Fibroblast of skin of scalp (primary cell): ENCODE results near the gene FHDC1.
A peak's percentile ranks its signal among the peaks of the same experiment; 100 is the strongest.

ENCODE experiments used
- DNase-seq: peaks from one replicate; pipeline ENCODE4 v3.0.0-alpha.2; 2013

The FHDC1 gene

DNA sequence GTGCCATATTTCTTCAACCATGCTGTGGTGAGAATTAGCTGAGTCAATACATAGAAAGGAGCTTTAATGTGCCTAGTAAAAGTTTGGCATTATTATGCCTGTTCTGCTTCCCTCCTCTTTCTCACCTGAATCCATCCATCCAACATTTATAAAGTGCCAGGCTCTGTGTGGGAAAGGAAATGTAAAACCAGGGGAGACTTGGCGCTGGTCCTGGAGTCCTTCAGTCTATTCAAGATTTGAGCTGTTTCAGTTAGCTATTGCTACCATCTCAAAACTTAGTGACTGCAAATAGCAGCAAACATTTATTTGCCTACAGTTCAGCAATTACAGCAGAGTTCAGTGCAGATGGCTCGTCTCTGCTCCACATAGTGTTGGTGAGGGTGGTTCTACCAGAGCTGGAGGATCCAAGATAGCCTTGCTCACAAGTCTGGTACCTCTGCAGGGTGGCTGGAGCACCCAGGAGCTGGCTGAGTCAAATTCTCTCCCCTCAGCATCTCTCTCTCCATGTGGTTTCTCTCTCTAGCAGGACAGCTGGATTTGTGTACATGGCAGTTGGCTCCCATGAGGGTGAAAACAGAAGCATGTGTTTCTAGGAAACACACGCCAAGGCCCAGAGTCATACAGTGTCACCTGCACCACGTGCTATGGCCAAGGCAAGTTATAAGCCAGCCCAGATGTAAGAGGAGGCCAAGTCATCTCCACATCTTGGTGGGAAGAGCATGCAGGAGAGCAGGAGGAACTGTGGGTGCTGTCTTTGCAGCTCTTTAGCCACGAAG, 77.3 kb downstream of the FHDC1 start:
- DNase-seq, result no peak

DNA sequence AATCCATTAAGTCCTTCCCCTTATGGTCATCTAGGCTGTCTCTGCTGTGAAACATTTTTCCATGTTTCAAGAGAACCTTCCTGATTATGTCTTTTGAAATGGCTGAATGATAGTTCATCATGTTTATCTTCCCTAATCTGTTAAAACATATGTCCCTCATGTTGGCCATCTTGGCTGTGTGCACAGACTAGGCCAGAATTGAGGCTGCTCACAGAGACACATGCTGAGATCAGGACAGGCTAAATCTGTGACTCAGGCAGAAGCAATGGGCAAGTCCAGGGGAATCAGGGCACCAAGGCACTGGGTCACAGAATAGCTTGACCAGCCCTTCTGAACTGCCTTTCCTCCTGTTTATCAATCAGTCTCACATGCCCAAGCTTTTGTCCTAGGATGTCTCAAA, 78.3 kb downstream of the FHDC1 start:
- peak; percentile 8 for DNase-seq

DNA sequence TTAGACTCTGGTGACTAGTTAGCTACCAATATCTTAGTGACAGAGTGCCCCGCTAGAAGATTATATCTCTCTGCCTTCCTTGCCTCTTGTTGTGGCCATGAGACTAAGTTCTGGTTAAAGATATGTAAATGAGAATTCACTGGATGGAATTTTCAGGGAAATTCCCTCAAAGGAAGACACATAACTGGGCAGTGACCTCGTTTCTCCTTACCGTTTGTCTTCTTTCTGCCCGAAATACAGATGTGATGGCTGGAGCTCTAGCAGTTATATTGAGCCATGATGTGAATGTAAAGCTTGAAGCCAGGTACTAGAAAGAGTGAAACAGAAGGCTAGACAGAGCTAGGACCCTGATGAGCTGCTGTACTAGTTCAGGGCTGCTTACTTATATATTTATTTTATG, 80.5 kb downstream of the FHDC1 start:
- DNase-seq, result no peak

DNA sequence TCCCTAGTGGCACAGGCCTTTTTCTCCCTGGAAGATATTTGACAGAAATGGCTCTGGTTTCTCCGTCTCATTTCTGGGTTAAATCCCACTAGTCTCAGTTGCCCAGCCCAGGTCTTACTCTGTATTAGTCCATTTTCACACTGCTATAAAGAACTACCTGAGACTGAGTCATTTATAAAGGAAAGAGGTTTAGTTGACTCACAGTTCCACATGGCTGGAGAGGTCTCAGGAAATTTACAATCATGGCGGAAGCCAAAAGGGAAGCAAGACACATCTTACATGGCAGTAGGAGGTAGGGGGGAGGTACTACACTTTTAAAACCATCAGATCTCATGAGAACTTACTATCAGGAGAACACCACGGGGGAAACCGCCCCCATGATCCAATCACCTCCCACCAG, 81.9 kb downstream of the FHDC1 start:
- DNase-seq, result no peak

DNA sequence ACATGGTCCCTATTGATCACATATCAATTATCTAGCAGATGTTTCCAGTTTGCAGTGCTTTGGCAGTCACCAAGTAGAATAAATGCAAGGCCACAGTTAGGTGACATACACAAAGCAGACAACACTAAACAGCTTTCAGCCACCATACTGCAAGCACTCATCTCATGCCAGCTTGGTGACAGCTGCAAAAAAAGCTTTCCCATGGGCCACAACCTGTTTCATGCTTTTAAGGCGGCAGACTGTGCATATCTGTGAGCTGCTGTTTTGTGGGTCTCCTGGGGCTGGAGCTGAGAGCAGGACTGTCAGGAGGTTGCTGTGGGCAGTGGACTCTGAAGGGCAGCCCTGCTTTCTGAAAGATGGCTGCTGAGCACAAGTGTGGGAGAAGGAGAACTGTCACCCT, 82.6 kb downstream of the FHDC1 start:
- no peak for DNase-seq

DNA sequence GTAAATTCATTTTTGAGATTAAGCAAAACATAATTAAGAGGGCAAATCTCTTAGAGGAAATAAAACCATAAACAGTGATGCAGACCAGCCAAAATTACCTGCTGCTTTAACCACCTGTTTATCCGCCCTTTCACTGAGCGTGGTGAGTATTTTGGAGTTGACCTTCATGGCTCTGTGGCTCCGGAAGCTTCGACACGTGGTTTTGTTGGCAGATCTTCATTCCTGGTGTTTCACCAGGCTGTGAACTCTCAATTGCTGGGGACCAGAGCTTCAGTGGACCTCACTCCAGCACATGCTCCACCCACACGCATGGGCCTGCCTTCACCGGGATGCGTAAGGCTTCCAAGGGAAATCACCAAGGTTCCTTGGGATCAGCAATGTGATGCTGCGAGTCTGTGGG, 83.8 kb downstream of the FHDC1 start:
- no peak for DNase-seq

DNA sequence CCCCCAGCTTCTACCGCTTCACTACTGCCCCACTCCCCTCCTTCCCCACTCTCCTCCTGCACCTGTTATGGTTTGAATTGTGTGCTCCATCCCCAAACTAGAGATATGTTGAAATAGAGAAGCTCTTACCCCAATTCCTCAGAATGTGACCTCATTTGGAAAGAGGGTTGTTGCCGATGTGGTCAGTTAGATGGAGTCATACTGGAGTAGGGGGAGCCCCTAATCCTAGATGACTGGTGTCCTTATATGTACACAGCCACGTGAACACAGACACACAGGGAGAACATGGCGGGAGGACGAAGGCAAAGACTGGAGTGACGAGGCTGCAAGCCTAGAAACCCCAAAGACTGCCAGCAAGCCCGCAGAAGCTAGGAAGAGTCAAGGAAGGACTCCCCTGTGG, 84.3 kb downstream of the FHDC1 start:
- no peak for DNase-seq

DNA sequence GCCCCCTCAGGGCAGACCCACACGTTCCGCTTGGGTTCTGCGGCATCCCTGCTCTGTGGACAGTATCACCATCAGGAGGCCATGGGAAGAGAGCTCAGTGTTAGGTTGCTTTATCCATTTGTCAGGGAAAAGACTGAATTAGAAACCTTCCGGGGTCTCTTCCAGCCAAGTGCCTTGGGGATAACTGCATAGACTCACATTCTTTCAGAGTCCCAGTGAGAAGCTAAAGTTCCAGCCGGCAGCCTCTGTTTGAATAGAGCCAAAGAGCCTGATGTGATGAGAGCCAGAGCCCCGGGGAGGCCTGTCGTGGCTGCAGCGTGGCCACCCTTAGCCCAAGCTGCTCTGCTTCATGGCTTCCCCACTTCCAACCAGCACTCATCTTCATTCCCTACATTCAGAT, 85.2 kb downstream of the FHDC1 start:
- DNase-seq, result no peak

DNA sequence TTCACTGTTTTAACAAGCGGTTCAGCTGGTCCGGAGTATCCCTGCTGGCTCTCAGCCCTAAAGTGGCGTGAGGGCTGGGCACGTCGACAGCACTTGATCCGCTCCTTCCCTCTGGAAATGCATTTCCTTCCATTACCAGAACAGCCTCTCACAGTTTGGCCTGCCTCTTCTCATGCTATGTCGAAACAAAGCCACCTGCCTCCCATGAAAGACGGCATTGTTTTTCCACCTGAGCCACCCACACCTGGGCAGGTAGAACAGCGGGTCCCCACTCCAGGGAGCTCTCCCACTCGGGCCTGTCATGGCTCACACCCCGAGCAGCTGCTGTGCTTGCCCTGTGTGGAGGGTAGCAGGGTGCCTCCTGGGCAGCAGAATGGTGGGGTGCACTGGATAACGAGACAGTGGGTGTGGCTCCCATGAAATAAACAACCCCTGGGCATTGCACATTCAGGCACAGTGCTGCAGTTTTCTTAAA, 86.2 kb downstream of the FHDC1 start:
- no peak for DNase-seq

DNA sequence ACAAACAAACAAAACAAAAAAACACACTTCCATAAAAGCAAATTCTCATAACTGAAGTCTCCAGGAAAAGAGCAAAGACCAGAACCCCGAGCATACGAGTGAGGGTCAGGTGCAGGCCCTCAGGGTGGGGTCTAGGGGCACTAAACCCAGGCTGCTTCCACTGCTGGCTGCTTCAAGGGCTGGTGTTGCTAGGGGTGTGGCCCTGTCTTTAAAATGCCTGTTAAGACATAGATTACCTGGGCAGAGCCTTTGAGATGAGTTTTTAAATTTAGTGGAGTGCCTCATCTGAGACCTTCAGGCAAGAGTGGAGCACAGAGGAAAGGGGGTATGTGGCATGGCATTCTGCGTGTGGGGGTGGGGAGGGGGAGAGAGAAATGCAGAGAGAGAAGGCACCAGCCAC, 87.0 kb downstream of the FHDC1 start:
- no peak for DNase-seq

DNA sequence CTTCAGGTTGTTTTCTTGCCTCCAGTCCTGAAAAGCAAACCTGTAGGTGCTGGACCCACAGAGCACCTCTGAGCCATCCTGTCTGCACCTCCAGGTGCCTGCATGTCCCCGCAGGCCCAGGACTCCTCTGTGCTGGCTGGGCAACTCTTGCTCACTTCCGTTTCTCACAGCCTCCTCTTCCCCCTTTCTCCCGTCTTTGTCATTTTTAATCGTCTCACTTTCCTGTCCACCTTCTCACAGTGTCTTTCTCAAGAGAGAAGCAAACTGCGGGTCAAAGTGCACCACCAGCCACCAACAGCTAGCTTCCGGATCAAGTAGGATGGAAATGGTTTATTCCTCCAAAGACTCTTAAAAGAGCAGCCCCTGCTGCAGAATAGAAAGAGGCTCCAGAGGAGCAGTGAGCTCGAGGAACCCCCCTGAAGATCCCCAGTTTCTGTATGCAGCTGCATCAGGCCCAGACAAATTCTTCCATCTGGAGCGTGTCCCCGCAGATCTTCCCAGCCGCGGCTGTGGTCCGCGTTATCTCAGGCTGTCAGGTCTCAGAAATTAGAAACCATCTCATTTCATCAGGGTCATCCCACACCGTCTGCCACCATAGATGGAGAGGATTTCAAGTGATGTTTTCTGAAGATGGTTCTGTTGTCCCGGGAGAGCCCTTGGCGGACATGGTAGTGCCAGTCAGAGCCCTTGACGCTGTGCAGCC, 87.7 kb downstream of the FHDC1 start:
- DNase-seq, result no peak

DNA sequence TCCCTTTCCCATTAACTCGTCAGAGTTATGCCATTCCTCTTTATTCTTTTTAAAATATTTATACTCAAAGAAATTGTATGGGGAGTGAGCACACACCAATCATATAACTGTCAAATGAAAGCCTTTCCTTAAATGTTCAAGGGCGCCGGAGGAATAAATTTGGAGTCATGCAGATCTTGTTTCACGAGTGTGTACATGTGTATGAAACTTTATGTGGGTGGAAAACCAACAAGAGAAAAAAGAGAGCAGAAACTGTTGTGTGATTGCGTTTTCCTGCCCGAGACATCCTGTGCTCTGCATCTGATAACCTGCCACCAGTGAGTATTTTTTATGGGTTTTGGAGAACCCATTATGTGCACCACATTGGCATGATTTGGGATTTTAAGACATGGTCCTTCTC, 88.3 kb downstream of the FHDC1 start:
- DNase-seq, result no peak

DNA sequence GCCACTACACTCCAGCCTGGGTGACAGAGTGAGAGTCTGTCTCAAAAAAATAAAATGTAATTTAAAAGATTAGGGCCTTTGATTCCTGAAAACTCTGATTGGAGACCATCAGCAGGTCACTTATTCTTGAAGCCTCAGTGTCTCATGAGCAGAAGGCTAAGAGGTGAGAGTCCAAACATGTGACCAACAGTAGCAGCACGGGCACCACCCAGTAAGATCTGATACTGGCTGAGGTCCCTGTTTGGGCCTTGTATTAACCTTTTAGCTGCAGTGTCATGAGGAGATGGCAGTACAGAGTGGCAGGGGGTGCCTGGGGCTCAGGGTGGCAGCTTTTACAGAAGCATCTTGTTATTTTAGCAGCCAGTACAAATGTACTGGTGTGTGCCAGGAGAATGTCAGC, 89.3 kb downstream of the FHDC1 start:
- DNase-seq, result no peak

DNA sequence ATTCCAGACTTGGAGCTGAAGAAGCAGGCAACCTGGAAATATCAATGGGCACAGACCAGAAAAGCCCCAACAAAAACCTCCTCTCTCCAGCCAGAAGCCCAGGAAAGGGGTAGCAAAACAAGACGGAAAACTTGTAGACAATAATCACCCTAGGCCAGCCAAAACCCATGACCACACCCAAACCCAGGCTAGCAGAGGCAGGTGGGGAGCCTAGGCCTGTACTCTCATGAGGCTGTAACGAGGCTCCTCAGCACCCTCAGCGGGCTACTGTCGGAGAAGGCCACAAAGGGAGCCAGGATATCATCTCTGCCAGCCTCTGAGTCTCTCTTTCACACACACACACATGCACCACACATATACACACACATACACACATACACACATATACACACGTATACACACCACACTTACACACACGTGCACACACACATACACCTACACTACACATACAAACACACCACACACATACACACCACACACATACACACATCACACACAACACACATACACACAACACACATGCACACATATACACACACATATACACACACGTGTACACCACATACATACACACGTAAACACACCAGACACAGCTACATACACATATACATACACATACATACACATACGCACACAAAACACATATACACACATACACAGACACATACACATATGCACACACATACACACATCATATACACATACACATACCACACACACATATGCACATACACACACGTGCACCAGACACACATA, 90.6 kb downstream of the FHDC1 start:
- no peak for DNase-seq

DNA sequence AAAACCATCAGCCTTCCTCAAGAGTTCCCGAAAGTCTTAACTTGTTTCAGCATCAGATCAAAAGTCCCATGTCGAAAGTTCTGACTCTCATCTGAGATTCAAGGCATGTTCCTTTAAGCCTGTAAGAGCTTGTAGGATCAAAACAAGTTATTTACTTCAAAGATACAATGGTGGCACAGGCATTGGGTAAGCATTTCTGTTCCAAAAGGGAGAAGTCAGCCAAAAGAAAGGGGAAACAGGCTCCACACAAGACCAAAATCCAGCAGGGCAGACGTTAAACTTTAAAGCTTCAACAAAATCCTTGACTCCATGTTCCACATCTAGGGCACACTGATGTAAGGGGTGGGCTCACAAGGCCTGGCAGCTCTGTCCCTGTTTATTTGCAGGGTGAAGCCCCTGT, 91.7 kb downstream of the FHDC1 start:
- no peak for DNase-seq

DNA sequence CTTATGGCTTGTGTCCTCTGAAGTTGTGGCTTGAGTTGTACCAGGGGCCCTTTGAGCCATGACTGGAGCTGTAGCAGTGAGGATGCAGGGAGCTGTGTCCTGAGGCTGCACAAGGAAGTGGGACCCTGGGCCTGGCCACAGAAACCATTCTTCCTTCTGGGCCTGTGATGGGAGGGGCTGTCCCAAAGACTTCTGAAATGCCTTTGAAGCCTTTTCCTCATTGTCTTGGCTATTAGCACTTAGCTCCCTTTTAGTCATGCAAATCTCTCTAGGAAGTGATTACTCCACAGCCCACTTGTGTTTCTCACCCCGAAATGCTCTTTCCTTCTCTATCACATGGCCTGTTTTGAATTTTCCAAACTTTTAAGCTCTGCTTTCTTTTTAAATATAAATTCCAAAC, 92.4 kb downstream of the FHDC1 start:
- DNase-seq, result no peak
